H1 (cell line): Measurements from ENCODE around the gene FITM1. TPM values are rescaled to one million over a fixed set of nuclear protein-coding genes. Genes with fewer than 3 reads are reported as not detected.

Experiments
- BRCA1 ChIP-seq: IDR thresholded peaks from 2 replicates; pipeline ENCODE4 v1.6.1; 2012; ENCODE audit warnings: low read depth, low read length, improper control_type of control experiment
- EP300 ChIP-seq, 2 experiments: IDR thresholded peaks; 1 replicate in 1 of 2; 2 replicates in 1 of 2; pipeline ENCODE4 v1.6.1; 2011 to 2012; ENCODE audit warnings: low read depth in 2 of 2, low read length in 2 of 2, mild to moderate bottlenecking in 2 of 2, borderline replicate concordance in 1 of 2, inconsistent platforms in 1 of 2, moderate library complexity in 1 of 2
- MAFK ChIP-seq: IDR thresholded peaks from 2 replicates; pipeline ENCODE4 v1.6.1; 2012; ENCODE audit warnings: low read depth, mild to moderate bottlenecking, improper control_type of control experiment, low read length
- POLR2AphosphoS5 ChIP-seq: IDR thresholded peaks from 2 replicates; pipeline ENCODE4 v1.6.1; 2011; ENCODE audit warnings: low read depth, low read length
- RNF2 ChIP-seq: fragments of 200-900, 300-1000 bp; sonication (generic); IDR thresholded peaks from 2 replicates; pipeline ENCODE4 v1.7.1; 2016; ENCODE audit warnings: borderline replicate concordance, low read depth, mild to moderate bottlenecking, antibody characterized with exemption, low read length; ENCODE audit not compliant: poor library complexity, severe bottlenecking; ENCODE audit errors: missing control alignments
- SIN3A ChIP-seq, 2 experiments: IDR thresholded peaks in 1 of 2; conservative IDR thresholded peaks in 1 of 2; 2 replicates each; pipeline ENCODE4 v1.6.1; 2011 to 2012; ENCODE audit warnings: low read length in 2 of 2, improper control_type of control experiment in 1 of 2, low read depth in 1 of 2, mild to moderate bottlenecking in 1 of 2
- SIRT6 ChIP-seq: IDR thresholded peaks from one replicate; pipeline ENCODE4 v1.7.1; 2012; ENCODE audit warnings: low read length, inconsistent platforms
- SP1 ChIP-seq: IDR thresholded peaks from 2 replicates; pipeline ENCODE4 v1.6.1; 2011; ENCODE audit warnings: low read depth, low read length
- SRF ChIP-seq: IDR thresholded peaks from 2 replicates; pipeline ENCODE4 v1.6.1; 2011; ENCODE audit warnings: mild to moderate bottlenecking, low read depth, low read length, moderate library complexity
- SUZ12 ChIP-seq: fragments of 200-600 bp; sonication (generic); IDR thresholded peaks from 2 replicates; pipeline ENCODE4 v1.6.1; 2012; ENCODE audit warnings: mild to moderate bottlenecking, inconsistent platforms, low read length, moderate library complexity, mixed read lengths
- polyA plus RNA-seq, 7 experiments: library from polyadenylated mRNA; depleted of rRNA in 3 of 7; stranded (reverse) in 5 of 7; unstranded in 2 of 7; fragments of >200 nt in 5 of 7; fragments of 200-250 nt in 2 of 7; gene quantifications; 1 replicate in 5 of 7; 2 replicates in 1 of 7; 4 replicates in 1 of 7; pipeline versions ENCODE4 v1.2.1 to v1.2.3, GENCODE V29; 2011 to 2013; ENCODE audit warnings: missing spikeins in 2 of 7, mixed read lengths in 2 of 7
- total RNA-seq: library from RNA; stranded (reverse); fragmentation: NEBNext Ultra II Directional; extraction: Animal tissue kit (Norgen Biotek cat#: 25700); gene quantifications from 2 replicates; pipeline ENCODE4 v1.2.1, GENCODE V29; 2021

FITM1 gene
- total and polyA plus RNA-seq, 2 of the 8 experiments (the other 6 are each of a cell fraction or from before 2014, with no cell fraction given) = 0.53 to 0.76 TPM

GRCh38 chr14:24132061-24132685, 1.7 kb downstream of the FITM1 start (continued):
- no peak for TF ChIP-seq EP300 (IDR thresholded peaks at IDR 0.05; ENCODE audit: borderline replicate concordance in 1 of 2, low read depth in 2 of 2, low read length in 2 of 2)
- TF ChIP-seq RNF2 = no peak
- no peak for TF ChIP-seq SIRT6
- TF ChIP-seq MAFK = no peak
- no peak for TF ChIP-seq SUZ12
- no peak for TF ChIP-seq POLR2AphosphoS5
- no peak for TF ChIP-seq SIN3A (conservative IDR thresholded peaks at IDR 0.05 in 1 of 2, IDR thresholded peaks at IDR 0.05 in 1 of 2; ENCODE audit: low read depth in 1 of 2, low read length in 2 of 2)
- TF ChIP-seq SP1 = no peak
- TF ChIP-seq BRCA1 = no peak
- TF ChIP-seq SRF = no peak
